Activated CD8-positive, alpha-beta memory T cell treated with anti-CD3 and anti-CD28 coated beads, Interleukin-2, amount 50 U/mL, for 1 hour (primary cell): ENCODE measurements around the gene ARHGEF40.
A peak's percentile ranks its signal among the peaks of the same experiment; 100 is the strongest.

ENCODE experiments used
- DNase-seq: peaks from one replicate; pipeline ENCODE4 v3.0.0-alpha.2; 2020; ENCODE audit errors: extremely low read depth

Gene ARHGEF40

DNA sequence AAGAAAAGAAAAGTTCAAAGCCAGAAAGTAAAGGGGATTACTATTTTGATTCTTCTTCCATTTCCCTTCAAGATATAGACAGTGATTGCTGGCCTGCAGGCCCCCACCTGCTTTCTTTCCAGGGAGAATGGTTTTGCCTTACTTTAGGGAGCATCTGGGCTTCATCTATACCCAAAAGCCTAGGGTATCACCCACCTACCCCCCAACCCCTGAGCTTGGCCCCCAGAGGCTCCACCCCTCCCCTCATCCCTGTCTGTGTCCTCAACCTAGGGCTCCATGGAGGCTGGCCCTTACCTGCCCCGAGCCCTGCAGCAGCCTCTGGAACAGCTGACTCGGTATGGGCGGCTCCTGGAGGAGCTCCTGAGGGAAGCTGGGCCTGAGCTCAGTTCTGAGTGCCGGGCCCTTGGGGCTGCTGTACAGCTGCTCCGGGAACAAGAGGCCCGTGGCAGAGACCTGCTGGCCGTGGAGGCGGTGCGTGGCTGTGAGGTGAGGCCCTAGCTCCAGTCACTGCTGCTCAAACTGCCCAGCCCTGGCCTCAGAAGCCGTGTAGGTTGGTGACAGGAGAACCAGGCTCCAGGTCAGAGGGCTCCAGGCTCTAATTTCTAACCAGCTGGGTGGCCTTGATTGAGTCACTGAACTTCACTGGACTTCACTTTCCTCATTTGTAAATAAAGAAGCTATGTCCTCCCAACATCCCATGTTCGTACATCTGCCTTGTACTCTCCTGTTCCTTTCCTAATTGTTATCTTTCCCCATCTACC lies 13.6 kb downstream of the ARHGEF40 start:
- DNase-seq, result no peak

DNA sequence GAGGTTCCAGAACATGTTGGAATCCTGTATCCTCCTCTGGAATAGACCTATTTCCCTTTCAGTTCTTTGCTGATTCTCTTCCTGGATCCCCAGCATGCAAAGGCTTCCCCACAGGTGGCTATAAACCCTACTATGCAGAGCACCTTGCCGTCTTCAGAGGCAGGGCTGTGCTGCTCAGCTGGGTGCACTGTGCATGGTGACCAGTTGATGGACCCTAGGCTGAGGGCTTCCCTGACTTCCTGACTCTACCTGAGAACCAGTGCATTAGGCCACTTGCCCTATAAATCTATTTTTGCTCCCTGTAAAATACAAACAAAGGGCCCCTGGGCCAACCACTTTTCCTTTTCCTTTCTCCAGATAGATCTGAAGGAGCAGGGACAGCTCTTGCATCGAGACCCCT lies 14.3 kb downstream of the ARHGEF40 start:
- no peak for DNase-seq

DNA sequence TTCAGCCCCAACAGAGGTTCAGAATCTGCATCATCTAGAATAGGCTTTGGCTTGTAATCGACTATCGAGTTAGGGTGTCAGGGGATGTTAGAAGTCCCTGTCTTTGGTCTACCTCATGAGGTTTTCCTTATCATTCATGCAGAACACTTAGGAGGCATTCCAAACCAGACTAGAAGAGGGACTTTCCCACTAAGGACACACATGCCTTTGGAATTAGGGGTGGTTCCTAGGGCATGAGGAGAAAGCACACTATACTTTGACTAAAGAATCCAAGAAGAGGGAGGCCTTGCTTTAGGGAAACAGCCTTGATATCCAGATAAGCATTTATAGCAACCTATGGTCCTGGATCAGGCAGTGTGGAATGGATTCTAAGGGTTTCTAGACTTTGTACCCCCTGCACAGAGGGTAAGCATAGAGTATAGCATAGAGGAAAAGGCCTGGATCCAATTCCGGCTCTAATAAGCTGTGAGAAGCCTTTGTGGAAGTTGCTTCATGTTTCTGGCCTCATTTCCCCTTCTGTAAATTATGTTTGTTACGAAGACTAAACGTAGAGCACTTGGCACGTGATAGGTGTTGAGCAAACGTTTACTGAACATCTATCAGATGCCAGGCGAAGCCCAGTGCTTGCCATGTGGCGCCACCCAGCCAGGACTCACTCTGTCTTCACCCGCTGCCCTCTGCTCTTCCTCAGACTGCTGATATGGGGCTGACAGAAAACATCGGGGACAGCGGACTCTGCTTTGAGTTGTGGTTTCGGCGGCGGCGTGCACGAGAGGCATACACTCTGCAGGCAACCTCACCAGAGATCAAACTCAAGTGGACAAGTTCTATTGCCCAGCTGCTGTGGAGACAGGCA lies 15.1 kb downstream of the ARHGEF40 start:
- DNase-seq, result no peak

DNA sequence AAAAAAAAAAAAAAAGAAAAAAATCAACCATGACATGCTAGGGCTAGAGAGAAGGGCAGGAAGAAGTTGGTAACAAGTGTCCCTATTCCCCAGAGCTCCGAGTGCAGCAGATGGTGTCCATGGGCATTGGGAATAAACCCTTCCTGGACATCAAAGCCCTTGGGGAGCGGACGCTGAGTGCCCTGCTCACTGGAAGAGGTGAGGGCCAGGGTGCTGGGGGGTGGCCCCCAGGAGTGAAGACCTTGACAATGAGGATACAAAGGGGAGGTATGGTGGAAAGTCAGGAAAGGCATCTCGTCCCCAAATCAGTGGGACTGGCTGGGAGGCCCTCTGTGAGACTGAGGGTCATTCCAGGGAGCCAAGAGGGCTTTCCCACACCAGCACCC lies 16.8 kb downstream of the ARHGEF40 start:
- no peak for DNase-seq

DNA sequence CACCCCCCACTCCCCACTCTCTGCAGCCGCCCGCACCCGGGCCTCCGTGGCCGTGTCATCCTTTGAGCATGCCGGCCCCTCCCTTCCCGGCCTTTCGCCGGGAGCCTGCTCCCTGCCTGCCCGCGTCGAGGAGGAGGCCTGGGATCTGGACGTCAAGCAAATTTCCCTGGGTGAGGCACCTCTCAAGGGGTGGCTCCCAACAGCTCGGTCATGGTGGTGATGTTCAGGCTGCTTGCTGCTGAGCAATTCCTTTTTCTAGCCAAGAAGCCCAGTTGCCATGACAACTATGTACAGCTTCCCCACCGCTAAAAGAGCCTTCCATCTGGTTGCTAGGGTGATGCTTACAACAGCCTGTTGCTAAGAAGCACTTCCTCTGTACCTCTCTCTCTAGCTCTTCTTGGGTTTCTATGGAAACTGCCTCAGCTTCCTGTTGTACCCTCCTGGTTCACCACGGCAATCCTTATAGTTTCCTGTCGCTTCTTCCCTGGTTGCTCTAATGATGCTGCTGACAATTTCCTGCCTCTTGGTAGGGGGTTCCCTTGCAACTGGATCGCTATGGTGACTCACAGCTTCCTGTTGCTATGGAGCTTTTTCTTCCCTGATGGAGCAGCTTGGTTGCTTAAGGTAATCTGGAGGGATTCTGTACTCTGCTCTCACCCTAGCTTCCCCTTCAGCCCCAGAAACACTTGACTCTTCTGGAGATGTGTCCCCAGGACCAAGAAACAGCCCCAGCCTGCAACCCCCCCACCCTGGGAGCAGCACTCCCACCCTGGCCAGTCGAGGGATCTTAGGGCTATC lies 17.4 kb downstream of the ARHGEF40 start:
- peak; percentile 86 for DNase-seq

DNA sequence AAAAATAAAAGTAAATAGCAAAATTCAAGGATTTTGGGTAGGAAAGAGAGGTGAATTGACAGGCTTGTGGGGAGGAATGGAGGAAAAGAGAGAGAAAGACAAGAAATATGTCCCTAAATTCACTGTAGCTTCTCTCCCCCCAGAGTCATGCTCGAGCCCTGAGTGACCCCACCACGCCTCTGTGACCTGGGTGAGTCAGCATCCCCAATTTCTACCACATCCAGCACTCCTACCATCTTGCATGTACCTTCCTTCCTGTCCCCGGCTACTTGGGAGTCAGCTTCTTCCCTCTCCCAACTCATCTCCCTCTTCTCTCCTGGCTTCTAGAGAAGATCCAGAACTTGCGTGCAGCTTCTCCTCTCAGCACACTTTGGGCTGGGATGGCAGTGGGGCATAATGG lies 18.6 kb downstream of the ARHGEF40 start:
- DNase-seq, result no peak

DNA sequence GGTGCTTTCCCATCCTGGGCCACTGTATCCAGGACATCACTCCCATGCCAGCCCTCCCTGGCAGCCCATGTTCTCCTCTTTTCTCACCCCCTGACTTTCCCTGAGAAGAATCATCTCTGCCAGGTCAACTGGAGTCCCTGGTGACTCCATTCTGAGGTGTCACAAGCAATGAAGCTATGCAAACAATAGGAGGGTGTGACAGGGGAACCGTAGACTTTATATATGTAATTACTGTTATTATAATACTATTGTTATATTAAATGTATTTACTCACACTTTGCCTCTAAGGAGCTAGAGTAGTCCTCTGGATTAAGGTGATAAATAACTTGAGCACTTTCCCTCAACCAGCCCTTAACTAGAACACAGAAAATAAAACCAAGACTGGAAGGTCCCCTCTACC lies 19.2 kb downstream of the ARHGEF40 start:
- no peak for DNase-seq

DNA sequence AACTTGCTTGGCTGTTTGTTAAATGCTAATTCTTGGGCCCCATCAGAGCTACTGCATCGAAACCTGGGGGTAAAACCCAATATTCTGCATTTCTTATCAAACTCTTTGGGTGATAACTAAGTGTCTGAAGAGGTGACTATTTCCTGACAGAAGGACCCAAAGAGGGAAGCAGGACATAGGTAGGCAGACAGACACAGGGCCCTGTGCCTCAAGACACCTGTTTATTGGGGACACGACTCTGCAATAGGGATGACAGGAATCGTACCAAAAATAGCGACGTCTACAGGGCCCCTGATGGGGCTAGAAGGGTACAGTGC lies 19.7 kb downstream of the ARHGEF40 start:
- DNase-seq, result no peak

DNA sequence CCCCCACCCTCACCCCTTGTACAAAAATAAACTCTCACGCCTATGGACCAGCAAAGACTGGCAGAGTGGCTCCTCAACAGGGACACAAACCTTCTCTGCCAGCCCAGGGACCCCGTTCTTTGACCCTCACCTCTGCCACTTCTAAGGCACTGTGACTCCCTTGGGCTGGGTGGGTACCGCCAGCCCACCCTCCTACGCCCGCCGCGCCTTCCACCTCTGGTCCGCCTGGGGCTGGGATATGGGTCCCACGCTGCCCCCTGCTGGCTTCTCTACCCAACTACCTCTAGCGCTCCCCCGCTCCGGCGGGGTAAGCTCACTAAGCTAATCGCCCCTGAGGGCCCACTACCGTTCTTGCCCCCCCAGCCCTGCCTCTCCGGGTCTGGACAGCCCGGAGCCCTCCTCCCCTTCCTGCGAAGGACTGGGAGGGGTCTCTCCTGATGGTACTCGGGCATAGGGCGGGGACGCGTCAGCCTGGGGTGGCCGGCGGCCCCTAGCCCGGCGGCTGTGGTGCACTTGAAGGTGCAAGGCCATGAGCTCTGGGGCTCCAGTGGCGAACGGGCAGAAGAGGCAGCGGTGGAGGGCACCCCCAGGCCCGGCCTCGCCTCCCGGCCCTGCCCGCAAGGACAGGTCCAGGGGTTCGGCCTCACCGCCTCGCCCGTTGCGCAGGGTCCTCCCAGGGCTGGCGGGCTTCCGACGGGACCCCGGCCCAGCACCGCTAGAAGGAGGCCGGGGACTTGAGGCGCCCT lies 20.3 kb downstream of the ARHGEF40 start:
- no peak for DNase-seq

DNA sequence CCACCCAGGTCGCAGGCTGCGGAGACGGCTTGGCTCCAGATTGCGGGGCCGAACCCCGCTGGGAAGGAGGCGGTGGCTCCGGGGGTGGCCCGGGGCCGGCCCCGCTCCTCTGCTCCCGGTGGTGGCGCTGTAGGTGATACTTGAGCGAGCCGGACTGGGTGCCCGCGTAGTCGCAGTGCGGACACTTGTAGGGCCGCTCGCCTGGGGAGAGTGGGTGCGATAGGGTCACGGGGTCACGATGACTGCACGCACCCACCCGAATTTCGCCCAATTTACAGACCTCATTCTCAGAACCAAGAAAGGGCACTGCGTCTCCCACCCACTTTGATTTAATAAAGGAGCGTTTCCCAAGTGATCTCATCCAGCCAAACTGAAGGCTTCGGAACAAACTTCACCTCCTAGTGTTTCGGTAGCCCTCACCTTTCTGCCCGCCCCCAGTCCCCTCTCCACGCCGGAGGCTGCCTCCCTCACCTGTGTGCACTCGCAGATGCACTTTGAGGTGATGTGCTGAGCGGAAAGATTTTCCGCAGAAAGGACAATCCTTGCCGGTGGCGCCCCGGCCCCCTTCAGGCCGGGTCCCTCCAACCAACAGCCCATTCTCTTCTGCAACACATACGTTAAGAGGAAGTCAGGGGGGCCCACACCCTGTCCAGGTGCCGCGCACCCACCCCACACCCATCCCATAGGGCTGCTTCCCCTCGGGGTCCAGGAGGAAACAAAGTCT lies 21.0 kb downstream of the ARHGEF40 start:
- no peak for DNase-seq

DNA sequence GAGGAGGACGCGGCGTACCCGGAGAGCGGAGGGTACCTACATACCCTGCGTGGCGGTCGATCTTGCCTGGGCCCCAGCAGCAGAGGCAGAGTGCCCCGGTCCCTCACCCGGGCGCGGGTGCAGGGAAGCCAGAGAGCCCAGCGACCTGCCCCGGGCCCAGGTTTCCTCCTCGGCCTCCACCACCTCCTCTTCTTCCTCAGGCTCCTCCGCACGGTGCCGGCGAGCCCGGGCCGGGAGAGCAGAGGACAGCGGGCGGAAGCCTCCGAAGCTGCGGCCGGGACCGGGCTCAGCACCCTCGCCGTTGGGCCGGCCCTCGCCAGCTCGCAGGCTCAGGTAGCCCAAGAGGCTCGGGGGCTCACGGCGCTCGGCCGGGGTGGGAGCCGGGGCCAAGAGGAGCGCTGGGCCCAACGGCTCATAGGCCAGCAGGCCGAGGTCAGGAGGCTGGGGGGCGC lies 21.7 kb downstream of the ARHGEF40 start:
- no peak for DNase-seq

DNA sequence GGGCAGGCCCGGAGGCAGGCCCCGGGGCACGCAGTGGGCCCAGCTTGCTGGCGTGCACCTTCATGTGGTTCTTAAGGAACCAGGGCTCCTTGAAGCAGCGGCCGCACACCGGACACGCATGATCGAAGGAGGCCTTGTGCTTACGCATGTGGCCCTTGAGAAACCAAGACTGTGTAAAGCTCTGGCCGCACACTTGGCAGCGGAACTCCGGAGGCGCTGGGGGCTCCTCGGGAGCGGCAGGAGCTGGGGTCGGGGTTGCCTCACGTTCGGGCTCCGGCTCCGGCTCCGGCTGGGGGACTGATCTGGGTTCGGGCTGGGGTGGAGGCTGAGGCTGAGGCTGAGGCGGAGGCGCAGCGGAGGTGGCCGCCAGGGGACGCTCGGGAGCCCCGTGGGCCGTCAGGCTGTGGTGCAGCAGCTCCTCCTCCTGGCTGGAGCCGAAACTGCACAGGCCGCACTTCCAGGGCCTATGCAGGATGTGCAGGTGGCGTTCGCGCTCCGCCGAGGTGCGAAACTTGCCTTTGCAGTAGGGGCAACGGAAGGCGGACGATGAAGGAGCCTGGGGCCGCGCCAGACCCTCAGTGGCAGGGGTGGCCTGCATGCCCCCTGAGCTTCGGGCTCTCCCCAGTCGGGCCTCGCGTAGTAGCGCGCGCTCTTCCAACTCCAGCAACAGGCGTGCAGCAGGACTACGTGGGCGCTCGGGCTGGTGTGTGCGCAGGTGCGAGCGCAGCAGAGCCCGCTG lies 22.3 kb downstream of the ARHGEF40 start:
- peak; percentile 61 for DNase-seq

DNA sequence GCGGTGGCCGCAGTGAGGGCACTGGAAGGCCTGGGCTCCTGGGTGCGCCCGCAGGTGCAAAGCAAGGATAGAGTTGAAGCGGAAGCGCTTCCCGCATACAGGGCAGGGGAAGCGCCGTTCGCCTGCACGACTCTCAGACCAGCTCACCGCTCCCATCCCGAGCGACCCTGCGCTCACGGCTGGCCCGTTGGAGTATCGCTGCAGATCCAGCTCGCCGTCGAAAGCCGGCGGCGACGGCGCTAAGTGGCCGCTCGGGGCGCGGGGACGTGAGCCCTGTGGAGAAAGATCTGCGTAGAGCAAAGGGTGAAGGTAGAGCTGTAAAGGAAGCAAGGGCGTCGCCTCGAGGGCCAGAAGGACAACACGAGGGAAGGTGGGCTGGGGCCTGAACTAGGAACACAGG lies 22.9 kb downstream of the ARHGEF40 start:
- DNase-seq, result no peak

DNA sequence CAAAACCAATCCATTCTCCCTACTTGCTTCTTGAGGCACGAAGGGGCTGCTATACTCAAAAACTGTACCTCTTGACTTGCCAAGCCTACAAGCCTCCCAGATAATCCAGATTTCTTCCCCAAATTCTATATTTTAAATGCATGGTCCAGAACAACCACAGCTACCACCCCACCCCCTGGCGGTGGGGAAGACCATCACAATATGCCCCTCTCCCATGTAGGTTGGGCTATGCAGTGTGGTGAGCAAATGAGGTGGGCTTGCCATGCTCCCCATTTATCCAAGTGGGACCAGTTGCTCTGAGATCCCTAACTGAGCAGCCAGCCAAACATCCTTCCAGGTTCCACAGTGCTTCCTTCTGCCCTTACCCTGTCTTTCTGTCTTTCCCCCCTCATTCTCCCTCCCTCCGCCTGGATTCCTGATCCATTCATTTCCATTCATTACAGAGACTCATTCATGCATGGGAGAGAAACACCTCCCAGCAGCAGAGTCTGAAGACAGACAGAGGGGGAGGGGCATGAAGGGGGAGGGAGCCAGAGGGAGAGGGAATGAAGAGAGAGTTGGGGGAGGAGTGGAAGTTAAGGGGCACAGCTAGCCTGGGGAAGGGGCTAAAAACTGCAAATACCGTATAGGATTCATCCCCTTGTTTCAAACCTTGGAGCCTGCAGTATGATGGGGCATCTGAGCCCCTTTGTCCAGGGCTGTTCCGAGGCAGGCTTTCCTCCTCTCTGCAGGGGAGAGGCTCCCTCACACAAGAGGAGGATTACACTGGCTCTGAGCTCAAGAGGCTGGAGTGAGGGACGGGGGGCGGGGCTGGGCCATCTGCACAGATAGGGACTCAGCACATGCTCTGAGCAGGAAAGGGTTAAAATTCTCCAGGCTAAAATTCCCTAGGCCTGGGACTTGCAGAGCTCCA lies 23.9 kb downstream of the ARHGEF40 start:
- DNase-seq, result no peak

DNA sequence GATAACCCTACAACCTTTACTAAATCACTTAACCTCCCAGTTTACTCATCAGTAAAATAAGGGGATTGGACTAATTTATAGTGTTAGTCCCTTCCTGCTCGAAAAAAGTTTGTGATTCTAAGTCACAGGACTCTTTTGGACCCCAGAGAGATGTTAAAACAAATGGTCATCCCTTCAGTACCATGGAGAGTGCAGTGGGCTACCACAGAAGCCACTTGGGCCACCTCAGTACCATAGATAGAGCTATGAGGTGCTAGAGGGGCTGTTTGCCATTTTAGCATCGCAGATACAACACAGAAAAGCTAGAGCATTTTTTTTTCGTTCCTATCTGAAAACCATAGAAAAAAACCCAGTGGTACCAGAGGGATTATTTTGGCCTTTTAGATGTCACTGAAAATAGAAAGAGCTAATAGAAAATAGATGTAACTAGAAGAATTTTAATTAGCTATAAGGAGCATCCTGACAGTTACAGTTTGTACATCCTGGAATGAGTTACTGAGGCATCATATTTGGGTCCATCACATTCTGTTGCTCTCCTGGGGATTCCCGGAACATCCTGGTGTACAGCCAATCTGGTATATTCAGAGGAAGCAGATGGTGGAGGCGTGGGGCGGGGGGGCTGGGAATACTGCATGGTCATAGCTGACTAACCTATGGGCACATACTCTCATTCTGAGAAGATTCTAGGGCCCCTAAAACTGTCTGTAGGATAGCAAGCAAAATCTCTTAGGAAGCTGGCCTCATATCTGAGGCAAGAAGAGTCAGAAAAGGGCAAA lies 25.5 kb downstream of the ARHGEF40 start:
- no peak for DNase-seq

DNA sequence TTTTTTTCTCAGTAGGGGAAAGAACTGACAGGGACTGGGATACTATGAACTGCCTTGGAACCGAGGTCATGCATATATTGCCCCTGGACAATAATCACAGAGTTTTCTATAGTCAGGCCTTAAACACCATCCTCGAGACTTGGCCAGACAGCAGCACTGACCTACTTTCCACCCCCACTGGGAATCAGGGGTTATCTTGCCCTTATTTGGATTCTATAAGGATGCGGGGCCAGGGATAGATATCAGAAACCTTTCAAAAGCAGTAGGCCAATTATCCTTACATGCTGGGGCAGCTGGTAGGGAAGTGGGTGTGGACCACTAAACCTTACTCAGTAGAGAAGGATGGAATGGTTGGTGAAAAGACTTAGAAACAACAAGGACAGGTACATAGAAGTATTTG lies 26.3 kb downstream of the ARHGEF40 start:
- DNase-seq, result no peak

DNA sequence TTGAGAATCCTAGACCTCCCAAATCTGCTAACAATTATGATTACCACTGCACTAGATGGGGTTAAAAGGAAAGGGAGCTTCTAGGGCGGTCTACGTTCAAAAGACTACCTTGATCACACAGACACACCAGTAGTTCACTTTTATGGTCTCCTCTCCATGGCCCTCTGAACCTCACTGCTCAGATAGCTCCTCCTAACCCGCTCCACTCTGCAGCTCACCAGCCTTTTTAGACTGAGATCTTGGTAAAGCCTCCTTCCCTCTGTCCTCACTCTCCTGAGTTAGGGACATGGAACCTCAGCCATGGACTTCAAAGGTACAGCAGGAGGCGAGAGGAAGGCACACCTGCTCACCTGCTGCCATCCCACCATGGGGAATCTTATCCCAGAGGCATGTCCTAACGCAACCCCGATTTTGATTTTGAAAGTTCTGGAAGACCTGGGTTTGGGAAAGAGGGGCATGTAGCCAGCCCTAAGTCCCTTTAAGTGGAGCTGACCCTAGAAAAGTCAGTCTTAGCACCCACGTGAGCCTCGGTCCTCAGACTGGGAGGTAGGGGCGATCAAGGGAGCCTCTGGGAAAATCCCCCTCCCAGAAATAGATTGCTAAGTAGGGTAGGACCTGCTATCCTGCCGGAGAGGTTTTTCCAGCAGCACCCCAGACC lies 27.0 kb downstream of the ARHGEF40 start:
- DNase-seq, result no peak

DNA sequence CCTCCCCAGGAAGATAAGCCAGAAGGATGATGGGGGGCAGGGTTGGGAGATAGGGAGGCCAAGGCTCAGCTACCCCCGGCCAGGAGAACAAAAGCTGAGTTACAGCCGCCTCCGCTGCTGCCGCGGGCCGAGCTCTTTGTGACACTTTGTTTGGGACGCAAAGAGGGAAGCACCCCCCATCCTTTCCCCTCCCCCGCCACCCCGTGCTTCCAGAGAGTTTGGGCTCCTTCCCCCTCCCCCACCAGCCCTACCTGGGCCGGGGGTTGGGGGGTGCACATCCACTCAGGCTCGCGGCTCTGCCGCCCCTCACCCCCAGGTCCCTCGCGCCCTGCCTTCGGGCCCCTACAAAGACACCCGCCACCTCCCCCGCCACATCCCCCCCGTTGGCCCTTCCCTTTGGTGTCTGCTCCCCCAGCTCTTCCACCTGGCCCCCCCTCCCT lies 27.6 kb downstream of the ARHGEF40 start:
- DNase-seq, result no peak
